Heart left ventricle (tissue), 13 donors: ENCODE measurements around the gene SERTAD4.

Experiments used
- CTCF ChIP-seq, 12 donors: fragments of 200-600 bp; sonication (generic) in 4 of 12; IDR thresholded peaks; one replicate each; pipeline versions ENCODE4 v1.5.0 to v1.8.0; 2018 to 2022; ENCODE audit warnings: antibody characterized with exemption in 12 of 12, mild to moderate bottlenecking in 5 of 12
- POLR2A ChIP-seq, 2 donors: fragments of 450-650 bp; IDR thresholded peaks; one replicate each; pipeline ENCODE4 v1.6.1; 2017; ENCODE audit warnings: antibody characterized with exemption in 2 of 2, mild to moderate bottlenecking in 2 of 2, moderate library complexity in 2 of 2
- donor health status: ischemic (EF 13 %, LVEDD 7.1; RV severe dilation, severe dysfunction).
- donor health status: DM: no; HTN: yes; CAD: no.
- donor health status: DM: no; HTN: no; CAD: no.
- donor health status: ischemic (EF 25% LVEDD 6.9; RV normal size, moderate dysfunction).
- donor health status: ischemic (EF 25% LVEDD 5.7; RV mildly dilated, moderate dysfunction).
- donor health status: ischemic (EF 35%, LVEDD 5.7; RV mildly dilated, moderate dysfunction).
- donor health status: nonischemic (EF 11% LVEDD 7.7; RV severe dilation, severe dysfunction).
- donor health status: DM: yes; HTN: yes; CAD: no.
- donor health status: PGD.
- donor health status: ischemic (EF 29% LVEDD 5.4; RV normal size, mild dysfunction).
- donor health status: nonischemic (EF 23%, LVEDD 6.1; RV moderate dilation, normal function).

- TF ChIP-seq CTCF (IDR thresholded peaks at IDR 0.05) (no peak), POLR2A (IDR thresholded peaks at IDR 0.05) (no peak)
Measured at GRCh38 chr1:210185063-210185462, 47.5 kb upstream of the SERTAD4 start.
